GM18858 (cell line): Measurements from ENCODE around the gene STPG1.

Experiments
- ATAC-seq: cut with Tn5 transposase; IDR thresholded peaks from one replicate; pipeline ENCODE4 v1.9.1; 2021; ENCODE audit not compliant: unreplicated experiment

The STPG1 gene

DNA sequence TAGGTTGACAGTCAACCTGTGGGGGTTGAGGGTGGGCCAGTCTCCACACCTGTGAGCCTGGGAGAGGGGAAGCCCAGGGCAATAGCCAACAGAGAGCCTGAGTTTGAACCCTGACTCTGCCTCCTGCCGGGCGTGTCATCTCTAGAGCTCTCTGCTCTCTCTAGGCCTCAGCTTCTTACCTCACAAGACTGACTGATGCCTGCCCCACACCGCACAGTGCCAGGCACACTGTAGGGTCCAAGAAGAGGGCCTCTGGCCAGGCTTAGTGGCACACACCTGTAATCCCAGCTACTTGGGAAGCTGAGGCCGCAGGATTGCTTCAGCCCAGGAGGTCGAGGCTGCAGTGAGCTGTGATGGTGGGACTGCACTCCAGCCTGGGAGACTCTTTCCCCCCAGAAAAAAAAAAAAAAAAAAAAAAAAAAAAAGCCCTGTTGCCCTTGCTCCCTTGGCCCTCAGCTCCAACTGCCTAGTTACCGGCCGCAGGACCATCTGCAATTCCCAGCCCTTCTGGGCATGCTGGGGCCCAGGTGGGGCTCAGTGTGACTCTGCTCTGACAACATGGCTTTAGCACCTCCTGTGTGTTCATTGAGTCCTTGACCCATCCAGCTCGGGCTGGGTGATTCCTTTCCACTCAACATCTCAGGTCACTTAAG lies 69.4 kb downstream of the STPG1 start:
- no peak for ATAC-seq

DNA sequence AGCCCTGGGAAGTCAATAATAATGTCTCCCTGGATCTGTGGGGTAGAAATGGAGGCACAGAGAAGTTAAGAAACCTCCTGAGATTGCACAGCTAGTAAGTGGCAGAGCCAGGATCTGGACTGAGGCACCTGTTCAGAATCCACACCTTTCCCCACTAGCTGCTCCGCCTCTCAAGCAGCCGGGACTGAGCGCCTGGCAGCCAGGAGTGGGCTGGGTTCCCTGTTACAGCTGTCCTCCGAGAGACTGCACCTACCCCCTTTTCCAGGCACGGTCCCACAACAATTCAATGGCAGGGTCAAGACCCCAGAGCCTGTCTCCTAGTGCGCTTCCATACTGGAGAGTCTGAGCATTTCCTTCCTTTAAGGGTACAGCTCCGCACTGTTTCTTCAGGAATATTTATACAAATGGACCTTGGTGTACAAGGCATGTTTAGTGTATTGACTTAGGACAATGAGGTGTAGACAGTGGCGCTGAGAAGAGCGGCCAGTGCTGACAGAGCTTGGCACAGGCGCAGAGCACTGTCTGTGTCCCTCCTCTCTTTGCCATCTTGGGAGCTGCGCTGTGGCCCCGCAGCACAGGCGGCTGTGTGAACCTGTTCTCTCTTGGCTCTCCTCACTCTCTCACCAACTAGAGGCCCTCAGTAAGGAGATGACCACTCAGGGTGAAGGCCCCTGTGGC lies 70.0 kb downstream of the STPG1 start:
- no peak for ATAC-seq

DNA sequence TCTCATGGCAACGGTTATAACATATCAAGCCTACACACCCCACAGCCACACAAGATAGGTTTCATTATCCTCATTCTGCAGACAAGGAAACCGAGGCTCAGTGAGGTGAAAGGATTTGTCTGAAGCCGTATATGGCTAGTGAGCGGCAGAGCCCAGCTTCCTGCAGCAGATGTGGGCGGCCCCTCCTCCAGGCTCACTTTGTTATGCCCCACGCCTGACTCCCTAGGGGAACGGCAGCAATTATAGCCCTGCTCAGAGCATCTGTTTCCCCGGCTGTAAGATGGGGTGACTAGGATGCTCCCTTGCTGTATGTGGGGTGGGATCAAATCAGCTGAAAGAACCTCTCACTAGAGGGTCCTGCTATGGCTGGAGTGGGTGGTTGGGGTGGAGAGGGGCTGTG lies 72.3 kb downstream of the STPG1 start:
- ATAC-seq = no peak

DNA sequence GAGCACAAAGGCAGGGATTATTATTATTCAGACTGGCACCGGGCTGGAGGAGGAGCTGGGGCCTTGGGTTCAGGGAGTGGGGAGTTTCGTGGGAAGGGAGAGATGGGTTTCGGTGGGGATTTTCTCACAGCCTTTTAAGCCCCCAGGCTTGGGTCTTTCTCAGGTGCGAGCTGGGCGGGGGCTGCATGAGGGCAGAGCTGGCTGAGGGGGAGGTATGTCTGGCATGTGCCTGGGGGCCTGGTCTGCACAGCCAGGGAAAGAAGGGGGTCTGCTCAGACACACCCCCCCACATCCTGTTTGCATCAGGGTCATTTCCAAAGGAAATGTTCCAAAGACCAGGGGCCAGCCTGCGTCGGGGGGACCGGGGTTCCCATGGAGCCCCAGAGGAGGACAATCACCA lies 72.8 kb downstream of the STPG1 start:
- no peak for ATAC-seq

DNA sequence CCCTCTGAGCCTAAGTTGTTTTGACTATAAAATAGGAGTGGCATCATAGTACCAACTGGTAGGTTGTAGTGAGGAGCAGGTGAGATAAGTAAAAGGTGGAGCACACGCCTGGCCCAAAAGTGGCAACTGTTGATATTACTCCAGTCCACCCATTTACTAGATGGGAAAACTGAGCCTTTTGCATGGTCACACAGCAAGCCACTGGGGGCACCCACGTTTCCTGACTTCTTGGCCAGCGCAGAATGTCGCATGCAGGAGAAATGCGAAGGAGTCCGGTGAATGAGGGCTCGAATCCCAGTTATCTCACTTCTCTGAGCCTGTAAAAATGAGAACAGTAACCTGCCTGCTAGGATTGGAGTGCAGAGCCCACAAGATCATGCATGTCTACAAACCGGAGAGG lies 73.6 kb downstream of the STPG1 start:
- ATAC-seq = no peak

DNA sequence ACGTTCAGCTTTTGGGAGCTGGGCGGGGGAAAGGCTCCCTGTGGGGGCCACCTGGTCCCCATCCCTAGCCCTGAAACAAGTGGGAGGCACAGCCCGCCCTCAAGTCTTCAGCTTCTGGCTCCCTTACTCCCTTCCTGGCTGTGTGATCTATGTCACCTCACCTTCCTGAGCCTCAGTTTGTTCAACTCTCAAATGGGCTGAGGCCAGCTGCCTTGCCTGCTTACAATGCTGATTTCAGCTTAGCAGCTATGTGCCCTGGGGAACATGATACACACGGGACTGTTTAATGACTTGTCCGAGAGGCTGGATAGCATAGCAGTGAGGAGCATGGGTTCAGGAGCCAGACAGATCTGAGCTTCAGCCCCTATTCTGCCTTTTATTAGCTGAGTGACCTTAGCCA lies 75.1 kb downstream of the STPG1 start:
- ATAC-seq = no peak

DNA sequence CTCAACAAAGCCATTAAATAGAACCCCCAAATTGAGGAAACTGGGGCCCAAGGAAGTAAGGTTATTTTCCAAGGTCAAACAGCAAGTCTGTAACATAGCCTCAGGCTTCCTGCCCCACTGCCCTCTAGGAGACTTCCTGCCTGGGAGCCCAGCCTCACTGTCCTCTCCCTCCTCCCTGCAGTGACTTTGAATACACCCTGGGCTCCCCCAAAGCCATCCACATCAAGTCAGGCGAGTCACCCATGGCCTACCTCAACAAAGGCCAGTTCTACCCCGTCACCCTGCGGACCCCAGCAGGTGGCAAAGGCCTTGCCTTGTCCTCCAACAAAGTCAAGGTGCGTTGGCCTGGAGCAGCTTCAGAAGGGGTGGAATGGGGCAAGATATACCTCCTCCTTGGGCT lies 76.1 kb downstream of the STPG1 start:
- no peak for ATAC-seq

DNA sequence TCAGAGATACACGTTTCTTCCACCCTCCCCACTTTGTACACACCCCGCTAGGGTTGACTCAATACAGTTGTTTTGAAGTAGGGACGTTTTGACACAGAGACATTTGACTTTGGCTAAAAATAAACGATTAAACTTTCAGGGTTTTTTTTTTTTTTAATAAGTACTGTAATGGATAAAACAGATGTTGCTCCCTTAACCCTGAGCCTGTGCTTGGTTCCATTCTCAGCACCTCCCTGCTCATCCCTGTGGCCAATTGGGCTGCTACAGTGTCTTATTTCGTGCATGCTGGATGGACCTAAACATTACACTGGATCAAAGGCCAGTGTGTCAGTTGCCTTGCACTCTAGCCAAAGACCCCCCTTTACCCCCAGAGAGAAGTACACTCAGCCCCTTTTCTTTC lies 77.5 kb downstream of the STPG1 start:
- ATAC-seq = no peak

DNA sequence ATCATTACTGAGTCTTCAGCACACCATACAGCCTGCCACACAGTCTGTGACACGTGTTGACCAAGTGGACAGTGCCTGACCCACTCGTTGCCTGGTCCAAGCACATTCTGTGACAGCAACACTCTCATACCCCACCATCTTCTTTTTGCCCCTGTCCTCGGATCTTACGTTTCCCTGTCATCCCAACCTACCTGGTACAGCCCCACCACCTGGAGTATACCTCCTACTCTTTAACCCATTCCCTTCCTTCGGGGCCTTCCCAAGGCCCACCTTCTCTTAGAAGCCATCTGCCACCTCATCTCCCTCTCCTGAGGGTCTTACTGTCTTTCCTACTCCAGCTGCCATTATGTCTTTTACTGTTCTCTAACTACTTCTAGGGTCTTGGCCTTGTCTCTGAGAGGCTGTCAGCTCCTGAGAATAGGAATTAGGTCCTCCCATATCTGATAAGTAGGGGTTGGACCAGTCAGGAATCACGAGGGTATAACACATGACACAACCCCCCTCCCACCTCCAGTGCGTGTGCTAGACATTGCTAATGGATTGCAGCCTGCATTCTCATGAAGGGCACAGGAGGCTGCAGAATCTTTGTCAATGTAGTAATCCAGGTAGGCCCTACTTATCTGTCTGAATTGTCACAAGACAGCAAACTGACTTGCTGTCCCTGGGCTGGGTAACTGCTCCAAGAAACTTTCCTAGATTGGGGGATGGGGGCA lies 81.5 kb downstream of the STPG1 start:
- ATAC-seq = no peak

DNA sequence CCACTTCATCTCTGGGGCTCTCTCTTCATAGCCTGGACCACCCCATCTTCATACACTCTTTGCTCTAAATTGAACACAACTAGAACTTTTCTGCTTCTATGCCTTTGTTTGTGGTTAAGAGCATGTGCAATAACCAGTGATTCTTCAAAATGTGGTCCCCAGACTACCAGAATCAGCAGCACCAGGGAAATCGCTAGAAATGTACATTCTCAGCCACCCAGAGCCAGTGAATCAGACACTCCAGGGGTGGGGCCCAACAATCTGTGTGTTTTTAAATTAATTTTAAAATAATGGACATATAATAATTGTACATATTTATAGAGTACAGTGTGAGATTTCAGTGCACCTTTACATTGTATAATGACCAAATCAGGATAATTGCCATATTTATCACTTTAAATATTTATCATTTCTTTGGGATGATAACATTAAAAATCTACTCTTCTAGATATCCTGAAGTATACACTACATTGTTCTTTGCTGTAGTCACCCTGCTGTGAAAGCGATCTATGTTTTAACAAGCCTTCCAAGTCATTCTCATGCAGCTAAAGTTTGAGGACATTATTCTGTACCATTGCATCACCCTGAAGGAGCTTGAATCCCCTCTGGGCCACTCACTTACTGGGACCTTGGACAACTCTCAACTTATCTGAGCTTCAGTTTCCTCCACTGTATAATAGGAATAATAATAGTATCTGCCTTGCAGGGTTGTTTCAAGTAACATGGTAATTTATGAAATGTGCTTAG lies 83.6 kb downstream of the STPG1 start:
- ATAC-seq = no peak

DNA sequence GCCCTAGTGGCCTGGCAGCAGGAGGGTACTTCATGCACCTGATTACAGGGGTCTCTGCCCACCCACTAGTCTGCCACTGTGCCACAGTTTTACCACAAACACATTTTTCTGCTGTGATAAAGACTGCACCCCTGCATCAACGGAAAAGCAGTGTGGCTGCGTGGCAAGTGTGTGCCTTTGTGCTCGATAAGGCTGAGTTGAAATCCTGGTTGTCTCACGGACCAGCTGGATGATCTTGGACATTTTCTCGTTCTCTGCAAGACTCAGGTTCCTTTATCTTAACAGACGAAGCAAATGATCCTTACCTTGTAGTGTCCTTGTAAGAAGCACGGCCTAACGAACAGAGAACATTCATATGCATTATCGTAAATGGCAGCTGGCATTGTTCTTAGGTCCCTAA lies 84.3 kb downstream of the STPG1 start:
- ATAC-seq = no peak

DNA sequence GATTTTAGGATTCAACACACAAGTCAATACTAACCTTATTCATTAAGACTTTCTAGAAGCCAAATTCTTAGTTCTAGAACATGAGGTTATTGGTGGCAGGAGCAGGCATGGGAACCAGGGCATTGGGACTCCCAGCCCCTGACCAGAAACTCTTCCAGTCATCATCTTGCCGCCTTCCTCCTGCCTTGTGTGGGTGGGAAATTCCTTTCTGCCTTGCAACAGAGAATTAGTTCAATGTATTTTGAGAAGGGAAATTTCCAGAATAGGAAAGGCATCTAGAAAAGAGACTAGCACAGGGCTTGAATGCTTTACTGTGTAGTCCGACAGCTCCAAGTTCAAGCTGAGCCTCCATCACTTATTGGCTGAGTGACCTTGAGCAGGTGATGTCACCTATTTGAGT lies 85.7 kb downstream of the STPG1 start:
- no peak for ATAC-seq

DNA sequence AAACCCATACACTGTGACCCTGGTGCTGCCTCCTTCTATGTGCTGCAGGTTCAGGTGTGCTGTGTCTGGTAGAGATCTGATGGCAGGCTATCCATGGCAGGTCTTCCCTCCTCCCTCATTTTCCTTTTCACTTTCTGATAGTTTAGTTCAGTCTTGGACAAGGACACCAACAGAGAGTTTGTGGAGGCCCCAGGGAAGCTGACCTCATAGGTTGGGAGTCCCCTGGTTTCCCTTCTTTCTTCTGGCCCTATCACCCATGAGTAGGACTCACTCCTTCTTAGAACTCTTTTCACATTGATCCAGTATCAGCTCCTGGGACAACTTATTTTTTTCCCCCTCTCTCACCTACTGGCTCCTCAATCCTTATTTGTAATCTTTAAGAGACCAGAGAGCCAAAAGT lies 86.1 kb downstream of the STPG1 start:
- ATAC-seq = no peak

DNA sequence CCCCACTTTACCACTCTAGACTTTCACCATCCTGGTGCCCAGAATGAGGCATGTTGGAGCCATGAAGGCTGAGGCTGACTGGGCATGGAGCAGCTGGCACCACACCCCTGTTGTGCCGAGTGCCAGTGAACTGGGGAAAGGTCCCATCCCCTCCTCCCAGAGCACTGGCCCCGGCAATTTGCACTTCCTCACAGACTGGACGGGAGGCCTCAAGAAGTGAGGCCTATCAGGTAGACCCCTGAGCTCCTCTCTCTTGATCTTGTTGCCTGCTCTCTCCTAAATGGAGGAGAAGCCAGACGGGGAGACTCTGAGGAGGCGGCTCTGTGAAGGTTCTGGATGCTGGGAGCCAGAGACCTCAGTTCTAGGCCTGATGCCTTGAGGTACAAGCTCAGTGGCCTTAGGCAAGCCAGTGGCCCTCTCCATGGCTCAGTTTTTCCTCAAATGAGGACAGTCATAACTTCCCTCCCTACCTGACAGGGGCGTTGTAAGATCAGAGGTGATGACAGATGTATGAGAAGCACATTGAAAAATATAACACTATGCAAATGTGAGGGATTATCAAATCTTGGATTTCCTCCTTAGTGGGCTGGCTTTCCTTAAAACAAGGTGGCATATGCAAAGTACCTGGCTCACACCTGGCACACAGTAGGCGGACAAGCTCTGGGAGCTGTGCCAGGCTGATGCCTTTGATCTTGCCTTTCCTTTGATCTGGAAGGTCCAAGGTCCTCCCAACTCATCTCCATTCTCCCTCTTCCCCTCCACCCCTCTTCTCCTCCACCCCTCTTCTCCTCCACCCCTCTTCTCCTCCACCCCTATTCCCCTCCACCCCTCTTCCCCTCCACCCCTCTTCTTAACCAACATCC lies 87.8 kb downstream of the STPG1 start:
- ATAC-seq = no peak

DNA sequence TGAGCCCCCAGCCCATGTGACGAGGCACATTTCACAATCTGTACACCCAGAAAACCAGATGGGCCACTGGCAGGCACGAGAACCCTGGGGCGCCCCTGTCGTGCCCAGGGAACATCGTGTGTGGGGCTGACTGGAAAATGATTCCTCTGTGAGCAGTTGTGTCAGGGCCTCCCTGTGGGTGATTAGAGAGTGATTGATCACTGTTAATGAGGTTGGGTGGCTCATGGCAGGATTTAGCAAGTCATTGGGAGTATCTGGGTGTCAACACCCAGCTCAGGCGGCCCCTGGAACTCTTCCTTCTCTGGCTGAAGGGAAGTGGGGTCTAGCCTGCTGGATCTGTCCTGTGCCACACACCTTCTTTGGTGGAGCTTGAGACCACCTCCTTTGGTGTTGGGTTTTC lies 88.7 kb downstream of the STPG1 start:
- ATAC-seq = no peak

DNA sequence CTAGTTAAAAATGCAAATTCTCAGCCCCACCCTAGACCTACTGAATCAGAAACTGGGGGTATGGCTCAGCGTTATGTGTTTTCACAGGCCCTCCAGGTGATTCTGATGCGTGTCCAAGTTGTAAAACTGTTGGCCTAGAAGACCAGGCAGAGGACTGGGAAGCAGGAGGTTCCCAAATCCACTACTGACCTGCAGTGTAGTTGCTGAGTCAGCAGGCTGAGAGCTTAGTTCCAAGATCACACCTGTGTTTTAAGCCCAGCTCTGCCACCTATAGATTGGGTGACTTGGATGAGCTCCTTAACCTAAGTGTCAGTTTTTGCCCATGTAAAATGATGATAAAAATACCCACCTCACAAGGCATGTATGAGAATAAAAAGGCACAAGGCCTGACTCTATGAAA lies 90.3 kb downstream of the STPG1 start:
- ATAC-seq = no peak

DNA sequence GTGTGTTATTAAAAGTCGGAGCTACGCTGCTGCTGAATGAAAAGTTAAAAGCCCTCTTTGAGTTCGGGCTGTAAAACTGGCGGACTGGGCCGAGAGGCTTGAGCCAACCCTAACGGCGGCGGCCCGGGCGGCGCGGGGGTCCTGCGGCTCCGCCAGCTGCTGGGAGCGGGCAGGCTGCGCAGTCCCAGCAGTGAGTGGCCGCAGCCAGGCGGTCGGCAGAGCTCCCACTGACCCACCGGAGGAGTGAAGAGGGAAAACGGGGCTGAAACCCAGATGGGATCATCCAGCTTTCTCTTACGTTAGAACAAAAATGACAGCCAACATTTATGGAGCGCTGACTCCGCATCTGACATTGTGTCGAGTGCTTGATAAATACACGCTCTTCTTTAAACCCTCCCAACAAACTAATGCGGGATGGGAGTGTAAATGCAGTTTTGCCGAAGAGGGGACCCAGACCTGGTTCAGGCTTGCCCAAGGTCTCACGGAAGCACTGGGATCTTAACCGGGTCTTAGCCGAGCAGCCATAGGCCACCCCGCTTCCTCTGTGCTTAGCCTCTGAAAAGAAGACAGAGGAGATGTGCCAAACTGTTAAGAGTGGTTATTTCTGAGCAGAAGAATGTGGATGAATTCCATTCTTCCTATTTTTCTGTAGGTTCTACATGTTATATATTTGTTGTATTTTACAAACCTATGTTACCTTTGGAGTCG lies 91.0 kb downstream of the STPG1 start:
- no peak for ATAC-seq

DNA sequence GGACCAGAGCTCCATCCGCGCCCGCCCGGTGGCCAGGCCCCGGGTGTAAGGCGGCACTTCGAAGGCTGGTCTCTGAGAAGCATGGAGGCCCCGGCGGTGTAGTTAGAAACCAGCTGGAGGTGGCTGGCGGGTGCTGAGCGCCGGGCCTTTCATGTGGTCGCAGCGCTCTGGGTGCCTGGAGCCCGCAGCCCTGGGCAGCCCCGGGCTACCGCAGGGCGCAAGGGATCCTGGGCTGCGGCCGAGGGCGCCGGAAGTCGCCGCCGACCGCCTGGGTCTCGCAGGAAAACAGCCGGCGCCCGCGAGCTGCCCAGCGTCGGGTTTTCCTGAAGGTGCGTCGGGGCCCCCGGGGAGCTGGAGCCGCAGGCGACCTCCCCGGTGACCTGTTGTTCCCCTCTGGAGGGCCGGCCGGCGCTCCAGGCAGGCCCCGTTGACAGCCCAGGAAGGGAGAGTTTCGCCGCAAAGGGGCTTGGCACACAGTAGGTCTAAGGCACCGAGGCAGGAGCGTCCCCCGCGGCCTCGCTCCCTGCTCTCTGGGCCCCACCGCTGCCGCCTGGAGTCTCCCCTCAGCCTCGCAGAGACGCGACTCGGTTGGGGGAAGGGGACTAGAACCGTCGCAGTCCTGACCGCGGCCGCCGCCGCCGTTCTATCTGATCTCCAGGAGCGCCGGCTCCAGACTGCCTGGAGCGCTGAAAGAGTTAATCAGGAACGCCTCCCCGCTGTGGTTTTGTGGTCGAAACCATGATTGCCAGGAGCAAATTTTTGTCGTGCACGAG lies 91.7 kb downstream of the STPG1 start:
- no peak for ATAC-seq

DNA sequence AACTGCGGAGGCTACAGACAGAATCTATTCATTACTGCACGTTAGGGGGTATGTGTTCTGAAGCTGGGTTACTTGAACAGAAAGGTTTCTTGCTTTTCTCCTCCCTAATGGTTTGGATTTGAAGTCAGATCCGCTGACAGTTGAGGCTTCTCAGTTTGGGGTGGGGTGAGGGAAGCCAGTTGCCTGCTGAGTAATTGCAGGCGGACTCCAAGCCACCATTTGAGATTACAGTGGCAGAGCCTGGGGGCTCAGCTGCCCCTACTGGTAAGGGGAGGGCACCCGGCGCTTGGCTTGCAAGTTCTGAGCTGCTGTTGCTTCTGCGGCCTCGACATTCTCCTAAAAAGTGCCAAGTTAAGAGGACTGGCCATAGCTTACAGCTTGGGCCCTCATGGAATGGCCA lies 92.5 kb downstream of the STPG1 start:
- no peak for ATAC-seq
